Osteoblast (primary cell): ENCODE data around the gene COA8. TPM values are rescaled to one million over a fixed set of nuclear protein-coding genes. Genes with fewer than 3 reads are reported as not detected.
A peak's percentile ranks its signal among the peaks of the same experiment; 100 is the strongest.

ENCODE experiments used
- DNase-seq: peaks from one replicate; pipeline ENCODE4 v3.0.0; 2011; ENCODE audit warnings: low spot score, mixed read lengths; ENCODE audit not compliant: insufficient read length; ENCODE audit errors: missing footprints
- H2AFZ ChIP-seq: 2 replicates; pipeline ENCODE4 v1.6.0; 2011; ENCODE audit warnings: mild to moderate bottlenecking, low read length
- H3K27ac ChIP-seq: 2 replicates; pipeline ENCODE4 v1.5.1; 2011; ENCODE audit warnings: mild to moderate bottlenecking, low read depth, low read length, moderate library complexity
- H3K27me3 ChIP-seq: 2 replicates; pipeline ENCODE4 v1.6.0; 2012; ENCODE audit warnings: mild to moderate bottlenecking, control low read depth, inconsistent platforms, low read length, moderate library complexity; ENCODE audit not compliant: insufficient read depth
- H3K36me3 ChIP-seq: 2 replicates; pipeline ENCODE4 v1.5.1; 2011; ENCODE audit warnings: mild to moderate bottlenecking, low read length, control low read depth, moderate library complexity; ENCODE audit not compliant: insufficient read depth
- H3K4me1 ChIP-seq: 2 replicates; pipeline ENCODE4 v1.5.1; 2011; ENCODE audit warnings: mild to moderate bottlenecking, low read length, control low read depth, moderate library complexity; ENCODE audit not compliant: insufficient read depth
- H3K4me2 ChIP-seq: 2 replicates; pipeline ENCODE4 v1.6.0; 2011; ENCODE audit warnings: mild to moderate bottlenecking, low read length; ENCODE audit not compliant: insufficient read depth
- H3K4me3 ChIP-seq: fragments of 200-600 bp; sonication (generic); 3 replicates; pipeline ENCODE4 v1.5.1; 2012; ENCODE audit warnings: mild to moderate bottlenecking, low read length, inconsistent platforms; ENCODE audit not compliant: insufficient read depth
- H3K79me2 ChIP-seq: 2 replicates; pipeline ENCODE4 v1.6.0; 2012; ENCODE audit warnings: mild to moderate bottlenecking, low read length, control low read depth, inconsistent platforms; ENCODE audit not compliant: insufficient read depth
- H3K9me3 ChIP-seq: 2 replicates; pipeline ENCODE4 v1.5.1; 2011; ENCODE audit warnings: low read depth, low read length, control low read depth
- H4K20me1 ChIP-seq: 2 replicates; pipeline ENCODE4 v1.6.0; 2012; ENCODE audit warnings: mild to moderate bottlenecking, low read length, control low read depth; ENCODE audit not compliant: insufficient read depth
- total RNA-seq: library from RNA; depleted of rRNA; stranded (reverse); fragments of >200 nt; gene quantifications from 2 replicates; pipeline ENCODE4 v1.2.3, GENCODE V29; 2012
- TF ChIP-seq, protein P1 (sequence below): IDR thresholded peaks from 2 replicates; pipeline ENCODE4 v1.5.1; 2011; ENCODE audit warnings: mild to moderate bottlenecking, low read depth, low read length, moderate library complexity; ENCODE audit errors: extremely low read depth

Gene COA8
- total RNA-seq, 1 donor, result 24.6 TPM

DNA sequence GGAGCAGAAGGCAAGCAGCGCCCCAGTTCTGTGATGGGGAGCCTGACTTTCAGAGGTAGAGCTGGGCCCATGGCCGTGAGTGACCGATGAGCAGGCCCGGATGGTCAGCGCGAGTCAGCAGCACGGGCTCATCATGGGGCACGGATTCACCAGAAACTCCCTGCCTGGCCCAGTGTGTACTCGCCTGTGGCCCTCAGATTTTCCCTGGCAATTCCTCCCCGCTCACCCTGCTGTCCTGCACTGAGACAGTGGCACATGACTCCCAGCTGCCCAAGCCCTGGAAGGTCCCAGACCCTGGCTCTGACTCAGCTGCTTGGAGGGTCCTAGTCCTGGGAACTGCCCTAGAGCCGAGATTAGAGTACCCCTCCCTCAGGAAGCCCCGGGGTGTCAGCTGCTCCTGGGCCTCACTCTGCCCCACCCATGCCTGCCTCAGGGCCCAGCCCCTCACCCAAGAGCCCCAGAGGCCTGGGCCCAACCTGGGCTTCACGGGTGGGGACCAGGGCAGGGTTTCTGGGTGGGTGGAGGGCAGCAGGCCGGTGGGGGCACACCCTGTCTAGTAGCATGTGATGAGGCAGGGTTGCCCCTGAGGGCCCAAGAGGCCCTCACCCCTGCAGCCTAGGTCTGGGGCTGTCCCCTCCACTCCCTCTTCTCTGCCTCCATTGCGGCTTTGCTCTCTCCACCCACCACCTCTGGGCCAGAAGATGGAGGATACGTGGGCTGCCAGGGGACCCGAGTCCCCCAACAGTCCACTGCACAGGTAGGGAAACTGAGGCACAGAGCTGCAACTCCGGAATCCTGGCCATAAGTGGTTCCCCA is 25.4 kb upstream of the COA8 start:
- Histone ChIP-seq H3K4me3 (no peak overlapping the region), H3K4me1 (peaks cover 26% of the 10 kb centered on the region), H4K20me1 (no peaks in the 10 kb centered on the region), H3K36me3 (peaks cover 4% of the 10 kb centered on the region), H3K79me2 (peaks cover 3% of the 10 kb centered on the region), H2AFZ (no peak overlapping the region), H3K4me2 (no peak overlapping the region), H3K27me3 (no peaks in the 10 kb centered on the region), H3K27ac (peak overlapping the region; percentile 53), H3K9me3 (no peaks in the 10 kb centered on the region)
- peak; percentile 97 for DNase-seq
- TF ChIP-seq, protein P1, sequence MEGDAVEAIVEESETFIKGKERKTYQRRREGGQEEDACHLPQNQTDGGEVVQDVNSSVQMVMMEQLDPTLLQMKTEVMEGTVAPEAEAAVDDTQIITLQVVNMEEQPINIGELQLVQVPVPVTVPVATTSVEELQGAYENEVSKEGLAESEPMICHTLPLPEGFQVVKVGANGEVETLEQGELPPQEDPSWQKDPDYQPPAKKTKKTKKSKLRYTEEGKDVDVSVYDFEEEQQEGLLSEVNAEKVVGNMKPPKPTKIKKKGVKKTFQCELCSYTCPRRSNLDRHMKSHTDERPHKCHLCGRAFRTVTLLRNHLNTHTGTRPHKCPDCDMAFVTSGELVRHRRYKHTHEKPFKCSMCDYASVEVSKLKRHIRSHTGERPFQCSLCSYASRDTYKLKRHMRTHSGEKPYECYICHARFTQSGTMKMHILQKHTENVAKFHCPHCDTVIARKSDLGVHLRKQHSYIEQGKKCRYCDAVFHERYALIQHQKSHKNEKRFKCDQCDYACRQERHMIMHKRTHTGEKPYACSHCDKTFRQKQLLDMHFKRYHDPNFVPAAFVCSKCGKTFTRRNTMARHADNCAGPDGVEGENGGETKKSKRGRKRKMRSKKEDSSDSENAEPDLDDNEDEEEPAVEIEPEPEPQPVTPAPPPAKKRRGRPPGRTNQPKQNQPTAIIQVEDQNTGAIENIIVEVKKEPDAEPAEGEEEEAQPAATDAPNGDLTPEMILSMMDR, result no peak

DNA sequence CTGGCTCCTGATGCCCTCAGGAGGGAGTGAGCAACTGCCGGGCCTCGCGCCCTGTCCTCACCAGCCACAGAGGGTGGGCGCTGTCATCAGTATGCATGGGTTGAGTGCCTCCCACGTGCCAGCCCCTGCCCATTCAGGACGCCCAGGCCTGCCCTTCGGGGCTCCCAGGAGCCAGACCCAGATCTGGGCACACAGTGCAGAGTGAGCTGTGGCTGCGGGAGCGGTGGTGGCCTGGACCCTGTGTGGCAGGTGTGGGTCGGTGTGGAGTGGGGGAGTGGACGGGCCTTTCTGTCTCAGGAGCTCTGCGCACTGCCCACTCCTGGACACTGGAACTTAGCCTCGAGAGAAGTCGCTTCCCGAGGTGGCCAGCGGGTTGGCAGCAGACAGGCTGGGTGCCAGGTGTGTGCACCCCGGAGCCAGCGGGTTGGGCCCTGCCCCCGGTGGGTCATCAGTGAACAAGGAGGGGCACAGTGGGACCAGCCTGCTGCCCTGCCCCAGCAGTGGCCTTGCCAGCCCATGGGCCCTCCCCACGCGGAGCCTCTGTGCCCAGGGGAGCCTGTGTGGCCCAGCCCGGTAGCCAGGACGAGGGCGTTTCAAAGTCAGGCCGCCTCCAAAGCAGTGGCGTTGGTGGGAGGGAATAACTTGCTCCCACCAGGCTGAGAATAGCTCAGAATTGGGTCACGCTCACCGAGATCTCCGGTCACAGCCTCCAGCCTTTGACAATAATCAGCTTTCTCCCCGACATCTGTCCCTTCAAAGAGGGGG is 24.3 kb upstream of the COA8 start:
- Histone ChIP-seq H3K4me1 (peaks cover 33% of the 10 kb centered on the region), H3K27me3 (no peaks in the 10 kb centered on the region), H4K20me1 (no peaks in the 10 kb centered on the region), H2AFZ (no peak overlapping the region), H3K4me2 (no peak overlapping the region), H3K27ac (no peak overlapping the region), H3K79me2 (no peaks in the 10 kb centered on the region), H3K36me3 (peaks cover 4% of the 10 kb centered on the region), H3K9me3 (no peaks in the 10 kb centered on the region), H3K4me3 (no peak overlapping the region)
- DNase-seq, result peak; percentile 88
- TF ChIP-seq, protein P1, result no peak

DNA sequence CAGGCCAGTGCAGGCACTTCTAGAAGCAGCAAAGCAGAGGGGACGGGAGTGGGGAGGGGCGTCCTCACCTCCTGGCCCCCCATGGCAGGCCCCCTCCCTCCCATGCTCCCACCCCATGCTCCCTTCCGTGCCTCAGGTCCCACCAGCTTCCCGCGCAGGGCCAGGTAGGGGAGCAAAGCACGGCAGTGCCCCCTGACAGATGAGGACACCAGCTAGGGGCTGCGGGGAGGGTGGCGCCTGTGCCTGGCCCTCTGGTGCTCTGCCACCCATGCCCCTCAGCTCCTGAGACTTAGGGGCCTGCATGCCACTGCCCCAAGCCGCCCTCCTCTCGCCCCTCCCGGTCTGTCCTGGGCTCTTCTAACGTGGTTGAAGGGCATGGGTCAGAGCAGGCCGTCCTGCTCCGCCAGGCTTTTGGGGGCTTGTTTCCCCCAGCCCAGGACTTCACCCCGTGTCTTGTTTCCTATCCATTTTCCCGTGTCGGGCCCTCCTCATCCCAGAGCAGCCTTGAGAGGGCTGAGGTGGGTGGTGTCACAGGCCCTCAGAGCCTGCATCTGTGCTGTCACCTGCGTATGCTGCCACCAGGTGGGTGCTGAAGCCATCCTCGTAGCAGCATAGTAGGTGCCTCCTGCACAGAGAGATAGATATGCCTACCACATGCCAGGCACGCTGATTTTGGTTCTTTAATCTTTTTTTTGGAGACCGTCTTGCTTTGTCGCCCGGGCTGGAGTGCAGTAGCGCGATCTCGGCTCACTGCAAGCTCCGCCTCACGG is 23.5 kb upstream of the COA8 start:
- Histone ChIP-seq H3K79me2 (no peaks in the 10 kb centered on the region), H3K27ac (no peak overlapping the region), H4K20me1 (no peaks in the 10 kb centered on the region), H3K4me1 (peaks cover 33% of the 10 kb centered on the region), H3K27me3 (no peaks in the 10 kb centered on the region), H3K36me3 (peaks cover 4% of the 10 kb centered on the region), H3K9me3 (no peaks in the 10 kb centered on the region), H3K4me2 (no peak overlapping the region), H2AFZ (no peak overlapping the region), H3K4me3 (no peak overlapping the region)
- TF ChIP-seq, protein P1, result no peak
- peak; percentile 84 for DNase-seq
